IMR-90 (cell line): ENCODE measurements around the gene SLC30A5.

ENCODE experiments used
- BHLHE40 ChIP-seq: fragments of 150-350 bp; IDR thresholded peaks from 2 replicates; pipeline ENCODE4 v1.6.1; 2016; ENCODE audit warnings: mild to moderate bottlenecking, low read depth, low read length
- CEBPB ChIP-seq: IDR thresholded peaks from 2 replicates; pipeline ENCODE4 v1.6.1; 2012; ENCODE audit warnings: low read depth, low read length, improper control_type of control experiment
- FOS ChIP-seq: fragments of 150-350 bp; IDR thresholded peaks from 2 replicates; pipeline ENCODE4 v1.6.1; 2016; ENCODE audit warnings: low read depth, low read length
- MAFK ChIP-seq: IDR thresholded peaks from 2 replicates; pipeline ENCODE4 v1.6.1; 2012; ENCODE audit warnings: low read depth, low read length, improper control_type of control experiment
- MAZ ChIP-seq: IDR thresholded peaks from 2 replicates; pipeline ENCODE4 v1.6.1; 2012; ENCODE audit warnings: low read depth, mild to moderate bottlenecking, low read length, improper control_type of control experiment, moderate library complexity, borderline replicate concordance
- MXI1 ChIP-seq: IDR thresholded peaks from 2 replicates; pipeline ENCODE4 v1.6.1; 2012; ENCODE audit warnings: low read depth, mild to moderate bottlenecking, low read length, moderate library complexity, borderline replicate concordance
- NFE2L2 ChIP-seq: fragments of 150-350 bp; IDR thresholded peaks from 2 replicates; pipeline ENCODE4 v1.6.1; 2016; ENCODE audit warnings: low read depth, mild to moderate bottlenecking, low read length
- POLR2A ChIP-seq: IDR thresholded peaks from 2 replicates; pipeline ENCODE4 v1.6.1; 2012; ENCODE audit warnings: mild to moderate bottlenecking, low read depth, low read length
- RCOR1 ChIP-seq: IDR thresholded peaks from 2 replicates; pipeline ENCODE4 v1.6.1; 2012; ENCODE audit warnings: mild to moderate bottlenecking, low read length, improper control_type of control experiment; ENCODE audit not compliant: insufficient replicate concordance
- RFX5 ChIP-seq: IDR thresholded peaks from 2 replicates; pipeline ENCODE4 v1.8.0; 2012; ENCODE audit warnings: low read depth, mild to moderate bottlenecking, low read length, moderate library complexity
- SMC3 ChIP-seq: fragments of 150-350 bp; IDR thresholded peaks from 2 replicates; pipeline ENCODE4 v1.6.1; 2016; ENCODE audit warnings: low read depth, mild to moderate bottlenecking, antibody characterized with exemption, low read length, moderate library complexity
- TF ChIP-seq, protein P1 (sequence below): conservative IDR thresholded peaks from 2 replicates; pipeline ENCODE4 v1.5.1; 2012; ENCODE audit warnings: mild to moderate bottlenecking, low read depth, low read length, improper control_type of control experiment
- TF ChIP-seq, protein P2 (sequence below): fragments of 150-350 bp; IDR thresholded peaks from 2 replicates; pipeline ENCODE4 v1.6.1; 2017; ENCODE audit warnings: mild to moderate bottlenecking, antibody characterized with exemption, low read length, low read depth

DNA sequence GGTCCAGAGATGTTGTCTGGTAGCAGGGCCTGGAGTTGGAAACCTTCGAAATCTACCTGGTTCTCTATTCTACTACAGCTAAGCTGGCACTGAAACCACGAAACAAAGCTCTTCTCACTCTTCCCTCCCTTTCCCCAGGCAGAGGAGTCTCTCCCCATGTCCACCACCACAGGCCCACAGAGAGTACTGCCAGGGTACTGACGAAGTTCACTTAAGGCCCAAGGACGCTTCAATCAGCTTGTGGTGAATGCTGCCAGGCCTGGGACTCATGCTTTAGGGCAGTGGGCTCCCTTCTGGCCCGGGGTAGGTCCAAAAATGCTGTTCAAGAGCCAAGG lies 55.8 kb downstream of the SLC30A5 start:
- TF ChIP-seq POLR2A: no peak
- TF ChIP-seq, protein P1, sequence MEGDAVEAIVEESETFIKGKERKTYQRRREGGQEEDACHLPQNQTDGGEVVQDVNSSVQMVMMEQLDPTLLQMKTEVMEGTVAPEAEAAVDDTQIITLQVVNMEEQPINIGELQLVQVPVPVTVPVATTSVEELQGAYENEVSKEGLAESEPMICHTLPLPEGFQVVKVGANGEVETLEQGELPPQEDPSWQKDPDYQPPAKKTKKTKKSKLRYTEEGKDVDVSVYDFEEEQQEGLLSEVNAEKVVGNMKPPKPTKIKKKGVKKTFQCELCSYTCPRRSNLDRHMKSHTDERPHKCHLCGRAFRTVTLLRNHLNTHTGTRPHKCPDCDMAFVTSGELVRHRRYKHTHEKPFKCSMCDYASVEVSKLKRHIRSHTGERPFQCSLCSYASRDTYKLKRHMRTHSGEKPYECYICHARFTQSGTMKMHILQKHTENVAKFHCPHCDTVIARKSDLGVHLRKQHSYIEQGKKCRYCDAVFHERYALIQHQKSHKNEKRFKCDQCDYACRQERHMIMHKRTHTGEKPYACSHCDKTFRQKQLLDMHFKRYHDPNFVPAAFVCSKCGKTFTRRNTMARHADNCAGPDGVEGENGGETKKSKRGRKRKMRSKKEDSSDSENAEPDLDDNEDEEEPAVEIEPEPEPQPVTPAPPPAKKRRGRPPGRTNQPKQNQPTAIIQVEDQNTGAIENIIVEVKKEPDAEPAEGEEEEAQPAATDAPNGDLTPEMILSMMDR: no peak
- TF ChIP-seq, protein P2, sequence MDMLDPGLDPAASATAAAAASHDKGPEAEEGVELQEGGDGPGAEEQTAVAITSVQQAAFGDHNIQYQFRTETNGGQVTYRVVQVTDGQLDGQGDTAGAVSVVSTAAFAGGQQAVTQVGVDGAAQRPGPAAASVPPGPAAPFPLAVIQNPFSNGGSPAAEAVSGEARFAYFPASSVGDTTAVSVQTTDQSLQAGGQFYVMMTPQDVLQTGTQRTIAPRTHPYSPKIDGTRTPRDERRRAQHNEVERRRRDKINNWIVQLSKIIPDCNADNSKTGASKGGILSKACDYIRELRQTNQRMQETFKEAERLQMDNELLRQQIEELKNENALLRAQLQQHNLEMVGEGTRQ: no peak
- TF ChIP-seq MAZ: no peak
- no peak for TF ChIP-seq RFX5
- no peak for TF ChIP-seq MAFK
- no peak for TF ChIP-seq MXI1
- TF ChIP-seq SMC3: no peak
- TF ChIP-seq CEBPB: no peak
- no peak for TF ChIP-seq BHLHE40
- no peak for TF ChIP-seq FOS
- no peak for TF ChIP-seq NFE2L2
- no peak for TF ChIP-seq RCOR1
